GM21367 (cell line): ENCODE data around the gene PCYOX1L.
A peak's percentile ranks its signal among the peaks of the same experiment; 100 is the strongest.

Experiments
- ATAC-seq: cut with Tn5 transposase; IDR thresholded peaks from one replicate; pipeline ENCODE4 v1.9.1; 2021; ENCODE audit not compliant: unreplicated experiment

PCYOX1L gene

DNA sequence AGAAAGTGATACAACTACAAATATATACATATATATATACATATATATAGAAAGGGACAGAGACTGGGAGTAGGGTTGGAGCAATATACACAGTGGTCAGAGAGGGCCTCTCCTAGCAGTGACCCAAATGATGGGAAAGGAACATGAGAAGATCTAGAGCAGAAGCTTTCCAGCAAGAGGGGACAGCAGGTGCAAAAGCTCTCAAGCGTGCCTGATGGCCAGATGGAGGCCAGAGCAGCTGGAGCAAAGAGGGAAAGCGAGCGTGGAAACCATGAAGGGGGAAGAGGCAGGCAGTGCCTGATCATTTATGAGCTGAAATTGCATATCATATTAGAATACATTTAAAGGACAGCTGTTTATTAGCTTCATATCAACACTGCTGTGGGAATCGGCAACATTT is 20.1 kb upstream of the PCYOX1L start:
- ATAC-seq, result no peak

DNA sequence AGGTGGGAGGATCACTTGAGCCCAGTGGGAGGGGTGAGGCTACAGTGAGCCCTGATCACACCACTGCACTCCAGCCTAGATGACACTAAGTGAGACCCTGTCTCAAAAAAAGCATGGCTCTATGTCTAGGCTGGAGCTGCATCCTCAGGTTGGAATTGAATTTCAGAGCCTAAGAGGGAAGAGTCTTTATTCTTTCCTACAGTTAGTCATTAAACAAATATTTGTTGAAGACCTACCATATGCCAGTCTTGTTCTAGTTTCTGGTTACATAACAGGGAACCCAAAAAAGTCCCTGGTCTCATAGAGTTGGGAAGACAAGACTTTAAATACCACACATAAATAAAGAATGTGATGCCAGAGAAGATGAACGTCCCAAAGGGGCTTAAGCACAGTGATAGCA is 19.5 kb upstream of the PCYOX1L start:
- no peak for ATAC-seq

DNA sequence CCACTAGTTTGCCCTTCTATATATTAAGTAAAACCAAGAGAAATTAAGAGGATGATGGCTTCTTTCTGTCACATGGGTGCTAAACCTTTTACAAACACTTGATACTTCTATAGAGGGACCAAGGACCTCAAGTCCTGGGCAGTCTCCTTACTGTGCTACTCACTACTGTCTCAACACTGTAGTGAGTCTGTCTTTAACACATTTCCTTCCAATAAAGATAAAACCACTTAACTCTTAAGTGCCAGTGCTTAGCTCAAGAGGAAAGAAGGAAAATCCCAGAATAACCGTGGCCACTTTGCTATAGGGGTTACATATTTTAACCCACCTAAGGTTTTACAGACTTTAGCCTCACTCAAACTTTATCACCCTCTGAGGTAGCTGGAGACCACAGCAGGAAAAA is 16.9 kb upstream of the PCYOX1L start:
- ATAC-seq, result no peak

DNA sequence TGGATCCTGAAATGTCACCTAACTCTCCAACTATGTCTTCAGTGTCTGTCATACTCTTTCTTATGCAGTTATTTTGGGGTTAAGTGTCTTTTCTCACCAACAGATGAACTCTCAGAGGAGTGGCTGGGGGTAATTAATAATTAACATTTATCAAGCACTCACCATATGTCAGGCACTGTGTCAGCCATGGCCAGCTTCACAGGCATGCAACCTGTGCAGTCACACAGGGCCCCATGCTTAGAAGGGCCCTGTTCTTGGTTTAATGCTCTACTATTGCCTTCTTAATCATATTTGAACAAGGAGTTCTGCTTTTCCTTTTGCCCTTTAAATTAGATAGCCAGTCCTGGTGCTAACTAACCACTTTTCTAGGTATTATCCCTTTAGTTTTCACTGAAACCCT is 16.0 kb upstream of the PCYOX1L start:
- ATAC-seq, result no peak

DNA sequence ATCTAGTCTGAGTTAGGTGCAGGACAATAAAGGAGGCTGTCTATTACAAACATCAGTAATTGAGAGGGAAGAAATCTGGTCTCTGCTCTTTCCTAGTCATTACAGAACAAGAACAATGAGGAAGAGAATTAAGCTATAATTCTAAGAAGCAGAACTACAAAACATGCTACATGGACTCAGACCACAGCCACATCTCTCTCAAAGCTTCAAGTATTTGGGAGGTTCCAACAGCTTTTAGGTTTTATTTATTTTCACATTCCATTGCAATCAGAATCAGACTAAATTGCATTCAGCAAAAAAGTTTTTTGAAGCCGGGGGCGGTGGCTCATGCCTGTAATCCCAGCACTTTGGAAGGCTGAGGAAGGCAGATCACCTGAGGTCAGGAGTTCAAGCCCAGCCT is 13.7 kb upstream of the PCYOX1L start:
- ATAC-seq, result no peak

DNA sequence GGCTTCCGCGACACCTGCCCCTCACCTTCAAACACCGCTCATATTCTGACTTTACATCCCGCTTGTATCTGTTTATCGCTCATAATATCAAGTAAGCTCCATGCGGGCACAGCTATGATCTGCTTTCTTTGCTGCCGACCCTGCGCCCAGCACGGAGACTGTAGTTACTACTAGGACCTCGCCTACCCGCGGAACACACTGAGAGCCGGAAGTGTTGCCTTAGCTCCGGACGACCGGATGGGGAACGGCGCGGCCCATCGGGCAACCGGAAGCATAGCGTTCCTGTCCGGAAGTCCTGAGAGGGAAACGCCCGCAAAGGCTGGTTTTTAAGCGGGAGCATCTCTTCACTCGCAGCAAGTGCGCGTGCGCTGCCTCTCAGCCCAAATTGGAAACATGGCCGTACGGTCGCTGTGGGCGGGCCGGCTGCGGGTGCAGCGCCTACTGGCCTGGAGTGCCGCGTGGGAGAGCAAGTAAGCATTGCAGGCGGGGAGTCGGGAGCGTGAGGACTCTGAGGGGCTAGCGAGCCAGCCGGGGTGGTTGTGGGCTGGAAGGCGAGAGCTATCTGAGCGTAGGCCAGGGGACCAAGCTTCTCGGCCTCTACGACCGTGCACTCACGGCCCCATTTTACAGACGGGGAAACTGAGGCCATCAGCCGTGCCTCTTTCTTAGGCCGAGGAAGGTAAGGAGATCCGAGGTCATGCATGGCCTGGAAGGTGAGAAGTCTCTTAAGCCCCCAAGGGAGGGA is 12.5 kb upstream of the PCYOX1L start, which contains the start of gene GRPEL2:
Gene GRPEL2 (plus strand): TSS at position 353 of the 745 bp plus-strand sequence. CDS start 41 bp downstream, at position 394.
- ATAC-seq, result peak; percentile 96

DNA sequence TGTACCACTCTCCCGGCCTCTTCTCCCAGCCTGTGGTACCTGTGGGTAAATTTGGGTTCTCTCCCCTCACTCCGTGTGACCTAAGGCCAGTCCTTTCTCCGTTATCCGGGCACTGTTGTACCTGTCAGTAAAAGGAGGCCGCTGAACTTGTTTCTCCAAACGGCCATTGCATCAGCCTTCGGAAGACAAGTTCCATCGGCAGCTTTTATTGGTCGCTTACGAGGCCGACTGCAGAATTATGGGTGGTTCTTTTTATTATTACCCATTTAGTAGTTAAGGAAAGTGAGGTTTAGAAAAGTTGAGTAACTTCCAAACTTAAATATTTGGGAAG is 12.0 kb upstream of the PCYOX1L start:
- no peak for ATAC-seq

DNA sequence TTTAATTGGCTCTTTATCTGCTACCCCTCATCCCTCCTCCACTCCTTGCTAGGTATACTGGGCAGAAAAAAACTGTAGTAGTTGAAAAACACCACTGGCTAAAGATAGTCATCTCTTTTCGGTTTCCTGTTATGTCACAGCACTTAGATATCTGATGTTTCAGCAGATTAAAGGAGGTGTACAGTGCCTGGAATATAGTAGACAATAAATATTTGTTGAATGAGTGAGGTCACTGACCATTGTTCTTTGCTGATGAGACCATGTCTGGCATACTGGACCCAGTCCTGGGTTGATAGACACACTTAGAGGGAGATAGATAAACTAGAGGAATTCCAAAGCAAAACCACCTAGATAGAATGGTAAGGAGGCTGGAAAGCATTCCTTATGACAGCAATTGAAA is 9.3 kb upstream of the PCYOX1L start:
- ATAC-seq, result no peak

DNA sequence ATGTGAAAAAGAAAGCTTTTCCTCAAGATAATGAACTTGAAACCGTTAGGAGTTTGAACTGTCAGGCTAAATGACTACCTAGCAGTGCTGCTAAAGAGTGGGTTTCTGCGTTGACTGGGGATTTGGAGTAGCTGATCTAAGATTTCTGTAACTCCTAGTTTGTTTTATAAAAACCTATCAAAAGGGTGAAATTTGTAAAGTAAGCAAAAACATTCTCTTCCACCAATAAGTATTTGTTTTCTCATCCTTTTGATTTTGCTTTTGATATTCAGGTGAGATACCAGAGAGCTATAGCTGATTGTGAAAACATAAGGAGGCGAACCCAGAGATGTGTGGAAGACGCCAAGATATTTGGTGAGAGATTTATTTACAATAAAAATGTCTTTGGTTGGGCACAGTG is 8.5 kb upstream of the PCYOX1L start:
- no peak for ATAC-seq

DNA sequence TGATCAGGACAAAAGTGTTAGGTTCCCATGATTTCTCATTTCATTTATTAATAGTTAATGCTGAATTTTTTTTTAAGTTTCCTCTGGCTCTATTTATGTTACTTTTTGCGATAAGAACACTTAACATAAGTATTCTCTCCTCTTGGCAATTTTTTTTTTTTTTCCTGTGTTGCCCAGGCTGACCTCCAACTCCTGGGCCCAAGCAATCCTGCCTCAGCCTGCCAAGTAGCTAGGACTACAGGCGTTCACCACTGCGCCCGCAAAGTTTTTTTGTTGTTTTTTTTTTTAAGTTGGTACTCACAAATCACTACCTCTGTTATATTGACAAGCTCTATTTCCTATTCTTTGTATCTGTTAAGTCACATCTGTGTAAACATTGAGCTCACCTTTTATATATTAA is 5.7 kb upstream of the PCYOX1L start:
- no peak for ATAC-seq

DNA sequence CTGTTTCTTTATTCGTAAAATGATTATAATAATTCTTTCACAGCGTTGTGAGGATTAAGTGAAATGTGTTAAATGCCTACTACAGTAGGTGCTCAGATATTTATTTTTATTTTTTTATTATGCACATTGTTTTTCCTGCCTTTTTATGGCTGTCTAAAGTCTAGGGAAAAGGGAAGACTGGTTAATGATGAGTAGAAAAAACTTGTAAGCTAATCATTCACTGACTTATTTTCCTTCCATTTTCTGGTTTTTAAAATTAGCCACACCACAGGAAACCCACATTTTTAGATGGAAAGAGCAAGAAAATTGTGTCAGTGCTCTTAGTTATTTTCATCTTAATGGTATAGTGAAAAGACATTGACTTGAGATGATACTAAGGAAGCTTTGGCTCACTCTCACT is 3.9 kb upstream of the PCYOX1L start:
- no peak for ATAC-seq

DNA sequence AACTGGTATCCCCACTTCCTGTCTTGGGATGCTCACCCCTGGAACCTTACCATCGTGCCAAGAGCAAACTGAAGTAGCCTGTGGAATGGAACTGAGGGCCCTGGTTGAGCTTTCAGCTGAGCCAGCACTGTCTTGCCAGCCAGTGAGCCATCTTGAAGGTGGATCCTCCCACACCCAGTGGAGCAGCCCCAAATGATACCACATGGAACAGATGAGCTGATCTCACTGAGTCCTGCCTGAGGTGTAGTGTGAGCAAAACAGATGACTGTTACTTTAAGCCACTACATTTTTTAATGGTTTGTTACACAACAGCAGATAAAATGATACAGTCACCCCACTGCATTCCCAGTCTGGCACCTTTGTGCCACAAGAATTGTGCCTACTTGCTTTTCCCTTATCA is 2.2 kb upstream of the PCYOX1L start:
- ATAC-seq, result no peak

DNA sequence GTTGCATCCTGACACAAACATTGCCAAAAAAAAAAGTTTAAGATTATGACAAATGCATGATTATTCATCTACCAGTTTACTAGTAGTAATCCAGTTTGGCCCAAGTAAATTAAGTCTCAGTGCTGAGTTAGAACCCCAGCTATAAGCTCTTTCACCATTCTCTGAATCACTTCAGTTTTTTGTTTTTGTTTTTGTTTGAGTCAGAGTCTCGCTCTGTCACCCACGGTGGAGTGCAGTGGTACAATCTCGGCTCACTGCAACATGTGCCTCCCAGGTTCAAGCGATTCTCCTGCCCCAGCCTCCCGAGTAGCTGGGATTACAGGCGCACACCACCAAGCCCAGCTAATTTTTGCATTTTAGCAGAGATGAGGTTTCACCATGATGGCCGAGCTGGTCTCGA is 1.5 kb upstream of the PCYOX1L start:
- no peak for ATAC-seq

DNA sequence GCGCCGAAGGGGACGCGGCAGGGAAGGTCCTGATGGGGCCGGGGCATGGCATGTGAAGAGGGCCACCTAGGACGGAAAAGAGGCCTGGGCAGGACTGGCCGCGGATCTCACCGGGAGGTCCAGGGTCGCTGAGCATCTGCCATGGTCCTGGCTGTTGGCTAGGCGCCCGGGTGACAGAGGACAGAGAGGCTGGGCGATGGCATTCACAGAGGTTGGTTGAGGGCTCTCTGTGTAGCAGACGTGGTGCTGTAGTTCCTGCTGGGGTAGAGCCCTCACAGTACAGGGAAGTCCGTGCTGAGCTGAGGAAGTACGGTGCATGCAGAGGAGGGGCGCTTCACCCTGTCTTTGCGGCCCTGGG is 427 bp downstream of the PCYOX1L start:
- ATAC-seq, result peak; percentile 4

DNA sequence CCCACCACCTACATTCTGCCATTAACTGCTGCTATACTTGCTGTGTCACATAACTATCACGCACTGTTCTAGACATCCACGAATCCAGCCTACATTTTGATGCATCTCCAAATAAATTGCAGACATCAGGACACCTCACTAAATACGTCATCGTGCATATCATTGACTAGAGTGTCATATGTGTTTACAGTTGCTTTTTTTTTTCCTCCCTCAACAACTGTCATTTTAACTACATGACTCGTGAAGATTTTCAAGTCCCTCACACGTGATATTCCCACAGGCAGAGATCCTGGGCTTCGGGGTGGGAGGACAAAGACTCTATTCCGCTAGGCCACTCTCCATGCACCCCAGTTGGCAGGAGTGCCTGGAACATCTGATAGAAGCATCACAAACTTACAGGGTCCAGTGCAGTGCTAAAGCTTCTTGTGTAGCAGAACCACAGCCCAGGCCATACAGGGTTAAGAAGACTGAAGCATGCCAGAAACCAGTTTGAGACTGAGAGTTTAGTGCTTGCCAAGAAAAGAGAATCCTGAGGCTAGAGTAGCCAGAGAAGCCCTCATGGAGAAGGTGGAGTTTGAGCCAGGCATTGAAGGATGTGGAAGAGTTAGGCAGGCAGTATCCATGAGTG is 1.1 kb downstream of the PCYOX1L start:
- no peak for ATAC-seq

DNA sequence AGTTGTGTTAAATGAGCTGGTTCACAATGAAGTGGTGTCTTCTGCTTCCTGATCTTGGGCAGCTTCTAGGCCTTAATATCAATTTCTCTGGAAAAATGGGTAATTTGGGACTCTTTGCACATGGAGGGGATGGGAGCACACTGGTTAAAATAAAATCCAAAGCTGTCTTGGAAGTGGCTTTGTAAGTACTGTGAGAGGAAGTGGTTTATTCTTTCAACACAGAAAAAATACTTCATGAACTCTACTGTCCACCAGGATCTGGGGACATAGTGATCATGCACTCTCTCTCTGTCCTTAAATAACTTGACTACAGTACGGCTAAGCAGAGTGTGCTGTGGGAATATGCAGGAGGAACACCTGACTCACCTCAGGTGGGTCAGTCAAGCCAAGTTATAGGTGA is 2.4 kb downstream of the PCYOX1L start:
- no peak for ATAC-seq

DNA sequence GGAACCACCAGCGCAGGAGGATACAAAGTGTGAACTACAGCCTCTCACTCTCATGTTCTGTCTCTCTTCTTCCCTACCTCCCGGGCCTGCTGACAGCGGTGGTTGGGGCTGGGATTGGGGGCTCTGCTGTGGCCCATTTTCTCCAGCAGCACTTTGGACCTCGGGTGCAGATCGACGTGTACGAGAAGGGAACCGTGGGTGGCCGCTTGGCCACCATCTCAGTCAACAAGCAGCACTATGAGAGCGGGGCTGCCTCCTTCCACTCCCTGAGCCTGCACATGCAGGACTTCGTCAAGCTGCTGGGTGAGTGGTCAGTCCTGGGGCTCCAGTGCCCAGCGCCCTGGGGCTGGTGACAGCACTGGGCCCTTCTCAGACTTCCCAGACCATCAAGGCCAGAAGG is 4.7 kb downstream of the PCYOX1L start:
- no peak for ATAC-seq

DNA sequence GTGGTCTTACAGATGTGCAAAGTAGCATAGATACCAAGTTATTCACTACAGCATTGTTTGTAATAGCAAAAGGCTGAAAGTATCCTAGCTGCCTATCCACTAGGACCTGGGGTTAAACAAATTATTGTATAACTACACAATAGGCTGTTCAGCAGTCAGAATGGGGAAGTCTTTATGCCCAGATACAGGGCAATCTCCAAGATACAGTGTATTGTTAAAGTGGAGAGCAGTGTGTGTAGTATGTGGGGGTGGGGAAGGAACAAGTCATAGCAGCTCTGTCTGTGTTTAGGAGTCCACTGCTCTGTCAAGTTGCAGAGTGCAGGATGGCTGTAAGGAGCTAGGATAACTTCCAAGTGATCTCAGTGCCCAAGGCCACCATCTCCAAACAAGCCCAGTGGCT is 5.5 kb downstream of the PCYOX1L start:
- no peak for ATAC-seq

DNA sequence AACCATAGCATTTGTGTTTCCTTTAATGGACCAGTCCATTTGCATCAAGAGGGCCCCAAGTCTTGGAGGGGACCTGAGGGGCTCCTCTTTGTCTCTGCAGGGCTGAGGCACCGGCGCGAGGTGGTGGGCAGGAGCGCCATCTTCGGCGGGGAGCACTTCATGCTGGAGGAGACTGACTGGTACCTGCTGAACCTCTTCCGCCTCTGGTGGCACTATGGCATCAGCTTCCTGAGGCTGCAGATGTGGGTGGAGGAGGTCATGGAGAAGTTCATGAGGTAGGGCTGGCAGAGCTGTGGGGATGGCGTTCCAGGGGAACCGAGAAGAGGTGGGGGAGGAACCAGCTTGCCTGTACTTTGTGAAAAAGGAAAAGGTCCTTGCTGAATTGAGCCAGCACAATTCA is 6.1 kb downstream of the PCYOX1L start:
- no peak for ATAC-seq

DNA sequence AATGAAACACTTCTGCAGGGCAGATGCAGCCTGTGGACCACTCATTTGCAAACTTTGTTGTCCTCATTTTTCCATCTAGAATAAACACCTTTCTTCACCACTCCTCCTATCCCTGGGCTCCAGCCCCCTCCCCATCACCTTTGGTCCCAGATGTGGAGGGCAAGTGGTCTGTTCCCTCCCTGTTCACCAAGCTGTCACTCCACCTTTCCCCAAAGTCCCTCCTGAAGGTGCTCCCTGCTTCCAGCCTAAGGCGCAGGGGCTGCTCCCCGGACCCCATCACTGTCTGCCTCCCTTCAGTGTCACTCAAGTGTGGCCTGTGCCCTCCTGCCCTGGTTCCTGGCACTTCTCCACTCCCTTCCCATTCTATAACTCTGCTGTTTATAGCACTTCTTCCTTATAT is 6.9 kb downstream of the PCYOX1L start:
- no peak for ATAC-seq

DNA sequence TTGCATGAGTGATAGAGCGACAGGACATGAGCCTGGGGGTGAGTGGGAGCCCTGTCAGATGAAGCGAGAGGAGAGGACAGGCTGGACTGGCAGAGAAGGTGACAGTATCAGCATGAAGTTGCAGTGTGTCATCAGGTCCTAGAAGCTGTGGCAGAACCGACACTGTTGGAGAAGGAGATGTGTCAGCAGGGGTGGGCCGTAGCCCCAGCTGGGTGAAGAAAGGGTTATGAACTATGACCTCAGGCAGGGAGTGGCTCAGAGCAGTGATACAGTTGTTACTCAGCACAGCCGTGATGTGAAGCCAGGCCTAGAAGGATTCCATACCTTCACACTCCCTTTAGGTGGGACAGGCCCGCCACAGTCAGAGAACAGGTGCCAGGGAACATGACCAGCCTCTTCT is 7.6 kb downstream of the PCYOX1L start:
- ATAC-seq, result no peak

DNA sequence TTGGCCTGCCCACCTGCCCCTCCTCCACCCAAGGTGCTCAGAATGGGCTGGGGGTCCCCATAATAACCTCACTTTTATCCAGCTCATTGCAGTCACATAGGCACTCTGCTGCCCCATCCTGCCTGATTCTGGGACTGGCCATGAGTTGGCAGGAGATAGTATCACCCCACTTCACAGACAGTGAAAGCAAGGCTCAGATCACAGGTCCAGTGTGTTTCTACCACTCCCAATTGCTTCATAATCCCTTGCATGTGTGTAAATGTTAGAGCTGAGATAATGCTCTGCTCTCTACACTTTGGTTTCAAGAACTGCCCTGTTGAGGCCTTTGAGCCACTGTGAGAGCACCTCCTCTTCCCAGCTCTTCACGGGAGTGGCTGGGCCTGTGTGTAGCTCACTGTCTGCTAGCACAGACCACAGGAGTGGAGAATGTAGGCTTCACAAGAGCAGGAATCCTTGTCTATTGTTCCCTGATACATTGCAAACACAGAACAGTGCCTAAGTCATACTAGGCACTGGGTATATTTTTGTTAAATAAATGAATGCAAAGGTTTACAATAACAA is 8.4 kb downstream of the PCYOX1L start:
- no peak for ATAC-seq
